HepG2 (cell line): Measurements from ENCODE around the gene FAM83C. TPM values are rescaled to one million over a fixed set of nuclear protein-coding genes. Genes with fewer than 3 reads are reported as not detected.
A peak's percentile ranks its signal among the peaks of the same experiment; 100 is the strongest.

Experiments
- ATAD3A ChIP-seq: sonication (generic); formaldehyde crosslinking; IDR thresholded peaks from 2 replicates; pipeline ENCODE4 v1.4.0; 2020; ENCODE audit warnings: missing genetic modification reagents
- HNRNPH1 ChIP-seq: fragments of 200-400 bp; formaldehyde crosslinking; optimal IDR thresholded peaks from 2 replicates; pipeline ENCODE3; 2017; ENCODE audit warnings: mild to moderate bottlenecking, low read depth, low read length
- MTF2 ChIP-seq: sonication (generic); formaldehyde crosslinking; IDR thresholded peaks from 2 replicates; pipeline ENCODE4 v1.5.0; 2020; ENCODE audit warnings: missing genetic modification reagents, borderline replicate concordance
- NFATC3 ChIP-seq: sonication (generic); formaldehyde crosslinking; IDR thresholded peaks from 2 replicates; pipeline ENCODE4 v1.5.1; 2020; ENCODE audit warnings: mild to moderate bottlenecking, missing genetic modification reagents
- RXRA ChIP-seq: sonication (generic); formaldehyde crosslinking; IDR thresholded peaks from 2 replicates; pipeline ENCODE4 v1.5.1; 2020; ENCODE audit warnings: missing genetic modification reagents
- SNRNP70 ChIP-seq: fragments of 200-400 bp; formaldehyde crosslinking; IDR thresholded peaks from 2 replicates; pipeline ENCODE4 v1.6.1; 2017; ENCODE audit warnings: mild to moderate bottlenecking, low read depth, low read length, moderate library complexity
- SP4 ChIP-seq: sonication (generic); formaldehyde crosslinking; IDR thresholded peaks from 2 replicates; pipeline ENCODE4 v1.8.1; 2023; ENCODE audit warnings: mild to moderate bottlenecking, missing genetic modification reagents
- ZBTB1 ChIP-seq: sonication (generic); formaldehyde crosslinking; IDR thresholded peaks from 2 replicates; pipeline ENCODE4 v1.4.0; 2020; ENCODE audit warnings: missing genetic modification reagents, borderline replicate concordance
- ZNF546 ChIP-seq: sonication (generic); formaldehyde crosslinking; conservative IDR thresholded peaks from 2 replicates; pipeline ENCODE4 v1.8.1; 2023; ENCODE audit warnings: mild to moderate bottlenecking, missing genetic modification reagents
- ZNF572 ChIP-seq: sonication (generic); formaldehyde crosslinking; IDR thresholded peaks from 2 replicates; pipeline ENCODE4 v1.5.1; 2020; ENCODE audit warnings: mild to moderate bottlenecking, missing genetic modification reagents
- polyA plus RNA-seq, 8 experiments: library from polyadenylated mRNA; depleted of rRNA in 3 of 8; stranded (reverse) in 7 of 8; unstranded in 1 of 8; fragments of >200 nt; fragmentation: Illumina TruSeq in 4 of 8; extraction: Trizol in 4 of 8; gene quantifications; 2 replicates each; pipeline versions ENCODE4 v1.2.1 to v1.2.3, GENCODE V29; 2011 to 2016; ENCODE audit warnings: low read depth in 4 of 8, missing spikeins in 1 of 8, mixed read lengths in 1 of 8; ENCODE audit not compliant: insufficient read depth in 1 of 8
- total RNA-seq, 5 experiments: library from RNA; depleted of rRNA; stranded (reverse); fragments of >200 nt; fragmentation: Illumina TruSeq; extraction: Trizol; gene quantifications; 2 replicates each; pipeline ENCODE4 v1.2.3, GENCODE V29; 2016; ENCODE audit warnings: low read depth in 1 of 5
- TF ChIP-seq, protein P1 (sequence below): sonication (generic); formaldehyde crosslinking; IDR thresholded peaks from 2 replicates; pipeline ENCODE4 v1.4.0; 2020; ENCODE audit warnings: low read depth, missing genetic modification reagents
- TF ChIP-seq, protein P2 (sequence below): conservative IDR thresholded peaks from 2 replicates; pipeline ENCODE4 v1.6.1; 2018; ENCODE audit warnings: missing genetic modification reagents
- TF ChIP-seq, protein P3 (sequence below): sonication (generic); formaldehyde crosslinking; IDR thresholded peaks from 2 replicates; pipeline ENCODE4 v1.5.0; 2020; ENCODE audit warnings: mild to moderate bottlenecking, missing genetic modification reagents, moderate library complexity
- TF ChIP-seq, protein P4 (sequence below): IDR thresholded peaks from 2 replicates; pipeline ENCODE4 v1.6.1; 2016; ENCODE audit warnings: low read depth, control low read depth
- TF ChIP-seq, protein P5 (sequence below): sonication (generic); formaldehyde crosslinking; IDR thresholded peaks from 2 replicates; pipeline ENCODE4 v1.4.0; 2020; ENCODE audit warnings: mild to moderate bottlenecking, missing genetic modification reagents

Gene FAM83C
- total and polyA plus RNA-seq, 2 of the 13 experiments (the other 11 are each of a cell fraction or from before 2014, with no cell fraction given), result 0.04 TPM; not detected in 1

DNA sequence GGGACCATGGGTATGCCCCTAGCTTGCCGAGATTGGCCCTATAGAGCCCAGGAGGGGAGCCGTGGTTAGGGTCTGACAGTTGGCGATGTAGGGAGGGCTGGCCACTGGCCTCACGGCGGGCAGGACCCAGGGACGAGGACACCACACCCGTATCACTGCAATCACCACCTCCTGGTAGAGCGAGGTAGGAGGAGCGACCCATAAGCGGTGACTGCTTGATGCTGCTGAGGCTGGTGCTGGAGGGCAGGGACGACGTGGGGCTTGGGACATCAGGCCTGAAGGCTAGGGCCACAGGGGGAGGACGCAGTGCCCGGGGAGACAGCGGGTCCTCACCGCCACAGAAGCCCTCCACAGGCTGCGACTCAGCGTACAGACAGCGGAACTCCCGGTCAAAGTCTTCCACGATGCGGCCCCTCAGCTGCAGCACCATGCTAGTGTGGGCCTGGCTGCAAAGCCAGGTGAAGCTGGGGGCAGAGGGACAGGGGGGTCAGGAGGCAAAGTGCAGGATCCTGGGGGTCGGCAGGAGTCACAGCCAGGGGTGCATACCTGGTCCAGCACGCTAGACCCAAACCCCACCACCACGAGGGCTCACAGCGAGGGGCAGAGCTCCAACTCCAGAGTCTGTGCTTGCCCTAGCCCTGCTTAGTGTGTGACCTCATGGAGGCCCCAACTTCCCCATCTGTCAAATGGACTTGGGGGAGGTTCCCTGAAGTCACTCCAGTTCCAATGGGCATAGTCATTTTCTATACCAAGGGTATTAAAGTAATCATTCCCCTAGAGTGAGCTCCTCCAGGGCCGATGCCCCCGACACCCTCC is 4.5 kb downstream of the FAM83C start (continued):
- TF ChIP-seq, protein P1, sequence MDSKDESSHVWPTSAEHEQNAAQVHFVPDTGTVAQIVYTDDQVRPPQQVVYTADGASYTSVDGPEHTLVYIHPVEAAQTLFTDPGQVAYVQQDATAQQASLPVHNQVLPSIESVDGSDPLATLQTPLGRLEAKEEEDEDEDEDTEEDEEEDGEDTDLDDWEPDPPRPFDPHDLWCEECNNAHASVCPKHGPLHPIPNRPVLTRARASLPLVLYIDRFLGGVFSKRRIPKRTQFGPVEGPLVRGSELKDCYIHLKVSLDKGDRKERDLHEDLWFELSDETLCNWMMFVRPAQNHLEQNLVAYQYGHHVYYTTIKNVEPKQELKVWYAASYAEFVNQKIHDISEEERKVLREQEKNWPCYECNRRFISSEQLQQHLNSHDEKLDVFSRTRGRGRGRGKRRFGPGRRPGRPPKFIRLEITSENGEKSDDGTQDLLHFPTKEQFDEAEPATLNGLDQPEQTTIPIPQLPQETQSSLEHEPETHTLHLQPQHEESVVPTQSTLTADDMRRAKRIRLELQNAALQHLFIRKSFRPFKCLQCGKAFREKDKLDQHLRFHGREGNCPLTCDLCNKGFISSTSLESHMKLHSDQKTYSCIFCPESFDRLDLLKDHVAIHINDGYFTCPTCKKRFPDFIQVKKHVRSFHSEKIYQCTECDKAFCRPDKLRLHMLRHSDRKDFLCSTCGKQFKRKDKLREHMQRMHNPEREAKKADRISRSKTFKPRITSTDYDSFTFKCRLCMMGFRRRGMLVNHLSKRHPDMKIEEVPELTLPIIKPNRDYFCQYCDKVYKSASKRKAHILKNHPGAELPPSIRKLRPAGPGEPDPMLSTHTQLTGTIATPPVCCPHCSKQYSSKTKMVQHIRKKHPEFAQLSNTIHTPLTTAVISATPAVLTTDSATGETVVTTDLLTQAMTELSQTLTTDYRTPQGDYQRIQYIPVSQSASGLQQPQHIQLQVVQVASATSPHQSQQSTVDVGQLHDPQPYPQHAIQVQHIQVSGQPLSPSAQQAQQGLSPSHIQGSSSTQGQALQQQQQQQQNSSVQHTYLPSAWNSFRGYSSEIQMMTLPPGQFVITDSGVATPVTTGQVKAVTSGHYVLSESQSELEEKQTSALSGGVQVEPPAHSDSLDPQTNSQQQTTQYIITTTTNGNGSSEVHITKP (CRISPR knock-in tag), result peak; percentile 83
- TF ChIP-seq SNRNP70 (no peak), NFATC3 (CRISPR knock-in tag) (no peak), ZNF546 (CRISPR knock-in tag) (no peak), ZNF572 (no peak; the same call in 1 of the 2 replicates), ATAD3A (CRISPR knock-in tag) (0 out of 2 replicates have a peak, but pooled peaks have one; percentile 14), ZBTB1 (CRISPR knock-in tag) (no peak), RXRA (no peak; the same call in 1 of the 2 replicates), MTF2 (CRISPR knock-in tag) (no peak), SP4 (CRISPR knock-in tag) (no peak), HNRNPH1 (peak; percentile 17)
- TF ChIP-seq, protein P2, sequence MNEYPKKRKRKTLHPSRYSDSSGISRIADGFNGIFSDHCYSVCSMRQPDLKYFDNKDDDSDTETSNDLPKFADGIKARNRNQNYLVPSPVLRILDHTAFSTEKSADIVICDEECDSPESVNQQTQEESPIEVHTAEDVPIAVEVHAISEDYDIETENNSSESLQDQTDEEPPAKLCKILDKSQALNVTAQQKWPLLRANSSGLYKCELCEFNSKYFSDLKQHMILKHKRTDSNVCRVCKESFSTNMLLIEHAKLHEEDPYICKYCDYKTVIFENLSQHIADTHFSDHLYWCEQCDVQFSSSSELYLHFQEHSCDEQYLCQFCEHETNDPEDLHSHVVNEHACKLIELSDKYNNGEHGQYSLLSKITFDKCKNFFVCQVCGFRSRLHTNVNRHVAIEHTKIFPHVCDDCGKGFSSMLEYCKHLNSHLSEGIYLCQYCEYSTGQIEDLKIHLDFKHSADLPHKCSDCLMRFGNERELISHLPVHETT (CRISPR knock-in tag), result no peak
- TF ChIP-seq, protein P3, sequence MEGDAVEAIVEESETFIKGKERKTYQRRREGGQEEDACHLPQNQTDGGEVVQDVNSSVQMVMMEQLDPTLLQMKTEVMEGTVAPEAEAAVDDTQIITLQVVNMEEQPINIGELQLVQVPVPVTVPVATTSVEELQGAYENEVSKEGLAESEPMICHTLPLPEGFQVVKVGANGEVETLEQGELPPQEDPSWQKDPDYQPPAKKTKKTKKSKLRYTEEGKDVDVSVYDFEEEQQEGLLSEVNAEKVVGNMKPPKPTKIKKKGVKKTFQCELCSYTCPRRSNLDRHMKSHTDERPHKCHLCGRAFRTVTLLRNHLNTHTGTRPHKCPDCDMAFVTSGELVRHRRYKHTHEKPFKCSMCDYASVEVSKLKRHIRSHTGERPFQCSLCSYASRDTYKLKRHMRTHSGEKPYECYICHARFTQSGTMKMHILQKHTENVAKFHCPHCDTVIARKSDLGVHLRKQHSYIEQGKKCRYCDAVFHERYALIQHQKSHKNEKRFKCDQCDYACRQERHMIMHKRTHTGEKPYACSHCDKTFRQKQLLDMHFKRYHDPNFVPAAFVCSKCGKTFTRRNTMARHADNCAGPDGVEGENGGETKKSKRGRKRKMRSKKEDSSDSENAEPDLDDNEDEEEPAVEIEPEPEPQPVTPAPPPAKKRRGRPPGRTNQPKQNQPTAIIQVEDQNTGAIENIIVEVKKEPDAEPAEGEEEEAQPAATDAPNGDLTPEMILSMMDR (CRISPR knock-in tag), result 0 out of 2 replicates have a peak, but pooled peaks have one; percentile 23
- TF ChIP-seq, protein P4, sequence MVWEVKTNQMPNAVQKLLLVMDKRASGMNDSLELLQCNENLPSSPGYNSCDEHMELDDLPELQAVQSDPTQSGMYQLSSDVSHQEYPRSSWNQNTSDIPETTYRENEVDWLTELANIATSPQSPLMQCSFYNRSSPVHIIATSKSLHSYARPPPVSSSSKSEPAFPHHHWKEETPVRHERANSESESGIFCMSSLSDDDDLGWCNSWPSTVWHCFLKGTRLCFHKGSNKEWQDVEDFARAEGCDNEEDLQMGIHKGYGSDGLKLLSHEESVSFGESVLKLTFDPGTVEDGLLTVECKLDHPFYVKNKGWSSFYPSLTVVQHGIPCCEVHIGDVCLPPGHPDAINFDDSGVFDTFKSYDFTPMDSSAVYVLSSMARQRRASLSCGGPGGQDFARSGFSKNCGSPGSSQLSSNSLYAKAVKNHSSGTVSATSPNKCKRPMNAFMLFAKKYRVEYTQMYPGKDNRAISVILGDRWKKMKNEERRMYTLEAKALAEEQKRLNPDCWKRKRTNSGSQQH (CRISPR knock-in tag), result peak; percentile 73; the same call in 1 of the 2 replicates
- TF ChIP-seq, protein P5, sequence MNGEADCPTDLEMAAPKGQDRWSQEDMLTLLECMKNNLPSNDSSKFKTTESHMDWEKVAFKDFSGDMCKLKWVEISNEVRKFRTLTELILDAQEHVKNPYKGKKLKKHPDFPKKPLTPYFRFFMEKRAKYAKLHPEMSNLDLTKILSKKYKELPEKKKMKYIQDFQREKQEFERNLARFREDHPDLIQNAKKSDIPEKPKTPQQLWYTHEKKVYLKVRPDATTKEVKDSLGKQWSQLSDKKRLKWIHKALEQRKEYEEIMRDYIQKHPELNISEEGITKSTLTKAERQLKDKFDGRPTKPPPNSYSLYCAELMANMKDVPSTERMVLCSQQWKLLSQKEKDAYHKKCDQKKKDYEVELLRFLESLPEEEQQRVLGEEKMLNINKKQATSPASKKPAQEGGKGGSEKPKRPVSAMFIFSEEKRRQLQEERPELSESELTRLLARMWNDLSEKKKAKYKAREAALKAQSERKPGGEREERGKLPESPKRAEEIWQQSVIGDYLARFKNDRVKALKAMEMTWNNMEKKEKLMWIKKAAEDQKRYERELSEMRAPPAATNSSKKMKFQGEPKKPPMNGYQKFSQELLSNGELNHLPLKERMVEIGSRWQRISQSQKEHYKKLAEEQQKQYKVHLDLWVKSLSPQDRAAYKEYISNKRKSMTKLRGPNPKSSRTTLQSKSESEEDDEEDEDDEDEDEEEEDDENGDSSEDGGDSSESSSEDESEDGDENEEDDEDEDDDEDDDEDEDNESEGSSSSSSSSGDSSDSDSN, result peak; percentile 47; the same call in 1 of the 2 replicates
